Gastrocnemius medialis (tissue), 4 donors: Measurements from ENCODE around the gene FBXW7. TPM values are rescaled to one million over a fixed set of nuclear protein-coding genes. Genes with fewer than 3 reads are reported as not detected.
"Not testable (repeated sequence)": the region's sequence is repeated elsewhere in the genome, so short reads cannot be mapped to it uniquely, and the experiment has no call there.

Experiments
- ATAC-seq, 2 donors: fragments of 150-250 bp; one replicate each; pipeline ENCODE4 v1.9.1; 2016
- DNase-seq, 2 donors: peaks; one replicate each; pipeline ENCODE4 v3.0.0-alpha.2; 2019
- H3K27ac ChIP-seq, 4 donors: fragments of 200-600 bp; sonication (generic); 1 replicate in 1 of 4; 2 replicates in 3 of 4; pipeline ENCODE4 v1.5.1; 2016 to 2018; ENCODE audit warnings: mild to moderate bottlenecking in 2 of 4, moderate library complexity in 1 of 4
- H3K27me3 ChIP-seq, 3 donors: fragments of 200-600 bp; sonication (generic) in 2 of 3; 1 replicate in 1 of 3; 2 replicates in 2 of 3; pipeline versions ENCODE4 v1.5.1 to v1.6.0; 2016 to 2019; ENCODE audit warnings: mild to moderate bottlenecking in 1 of 3, moderate library complexity in 1 of 3
- H3K36me3 ChIP-seq, 2 donors: fragments of 200-600 bp; sonication (generic) in 1 of 2; one replicate each; pipeline ENCODE4 v1.5.1; 2017 to 2018
- H3K4me1 ChIP-seq, 2 donors: fragments of 200-600 bp; sonication (generic) in 1 of 2; one replicate each; pipeline ENCODE4 v1.5.1; 2016 to 2017; ENCODE audit warnings: mild to moderate bottlenecking in 2 of 2
- H3K4me3 ChIP-seq, 4 donors: fragments of 200-600 bp; sonication (generic) in 3 of 4; 1 replicate in 1 of 4; 2 replicates in 3 of 4; pipeline ENCODE4 v1.5.1; 2016 to 2019; ENCODE audit warnings: mild to moderate bottlenecking in 2 of 4
- H3K9me3 ChIP-seq, 3 donors: fragments of 200-600 bp; sonication (generic) in 2 of 3; 1 replicate in 1 of 3; 2 replicates in 2 of 3; pipeline ENCODE4 v1.5.1; 2016 to 2019
- CTCF ChIP-seq, 5 experiments: fragments of 450-650 bp in 3 of 5; fragments of 200-600 bp in 2 of 5; sonication (generic) in 2 of 5; IDR thresholded peaks in 4 of 5; conservative IDR thresholded peaks in 1 of 5; 1 replicate in 4 of 5; 2 replicates in 1 of 5; pipeline ENCODE4 v1.5.1; 2016 to 2019; ENCODE audit warnings: antibody characterized with exemption in 5 of 5, mild to moderate bottlenecking in 3 of 5, moderate library complexity in 3 of 5
- POLR2A ChIP-seq, 2 donors: fragments of 450-650 bp; IDR thresholded peaks; one replicate each; pipeline ENCODE4 v1.6.1; 2017; ENCODE audit warnings: antibody characterized with exemption in 2 of 2, mild to moderate bottlenecking in 2 of 2, moderate library complexity in 2 of 2
- in situ Hi-C, 4 donors: fragments of 200-750 bp; cut with MboI; loops; one replicate each; pipeline versions ENCODE4 v1.15.0 to v1.8.0; 2017; ENCODE audit warnings: low sequenced_read_pairs in 4 of 4
- intact Hi-C: fragments of 100-400 bp; cut with DNase I; formaldehyde crosslinking; loops from one replicate; pipeline ENCODE4 v1.15.1; 2023; ENCODE audit warnings: low total_unique reads
- total RNA-seq, 4 donors: library from RNA; depleted of rRNA; stranded (reverse); fragments of >200 nt; gene quantifications; one replicate each; pipeline versions ENCODE4 v1.1.0 to v1.2.3, GENCODE V29; 2016

The FBXW7 gene
- total RNA-seq, 4 donors from 2014 or later = 23.5 to 40.8 (median 28.8) TPM

GRCh38 chr4:152556283-152556682 lies 20.4 kb upstream of the FBXW7 start:
- TF ChIP-seq CTCF (IDR thresholded peaks at IDR 0.05 in 4 of 5, conservative IDR thresholded peaks at IDR 0.05 in 1 of 5) (no peak), POLR2A (IDR thresholded peaks at IDR 0.05) (no peak)
- no peak for ATAC-seq
- Histone ChIP-seq H3K9me3 (no peaks in the 10 kb centered on the region), H3K27ac (no peak overlapping the region), H3K4me3 (no peak overlapping the region), H3K4me1 (no peaks in the 10 kb centered on the region), H3K27me3 (no peaks in the 10 kb centered on the region), H3K36me3 (no peaks in the 10 kb centered on the region)
- intact Hi-C loops = no loop called here
- in situ Hi-C loops = no loop called here
- DNase-seq = no peak

GRCh38 chr4:152554742-152555141 lies 18.9 kb upstream of the FBXW7 start:
- Histone ChIP-seq H3K4me3 (no peak overlapping the region), H3K4me1 (no peaks in the 10 kb centered on the region), H3K27me3 (no peaks in the 10 kb centered on the region), H3K36me3 (no peaks in the 10 kb centered on the region), H3K9me3 (no peaks in the 10 kb centered on the region), H3K27ac (no peak overlapping the region)
- in situ Hi-C loops (no loop called here), intact Hi-C loops (no loop called here)
- DNase-seq = no peak
- TF ChIP-seq POLR2A (IDR thresholded peaks at IDR 0.05) (no peak), CTCF (IDR thresholded peaks at IDR 0.05 in 4 of 5, conservative IDR thresholded peaks at IDR 0.05 in 1 of 5) (no peak)
- ATAC-seq = no peak

GRCh38 chr4:152550687-152551086 lies 14.8 kb upstream of the FBXW7 start:
- ATAC-seq, H3K4me1 ChIP-seq, H3K36me3 ChIP-seq, H3K27me3 ChIP-seq, H3K9me3 ChIP-seq, in situ Hi-C loops, H3K27ac ChIP-seq, intact Hi-C loops, DNase-seq, H3K4me3 ChIP-seq: not testable (repeated sequence)

DNA sequence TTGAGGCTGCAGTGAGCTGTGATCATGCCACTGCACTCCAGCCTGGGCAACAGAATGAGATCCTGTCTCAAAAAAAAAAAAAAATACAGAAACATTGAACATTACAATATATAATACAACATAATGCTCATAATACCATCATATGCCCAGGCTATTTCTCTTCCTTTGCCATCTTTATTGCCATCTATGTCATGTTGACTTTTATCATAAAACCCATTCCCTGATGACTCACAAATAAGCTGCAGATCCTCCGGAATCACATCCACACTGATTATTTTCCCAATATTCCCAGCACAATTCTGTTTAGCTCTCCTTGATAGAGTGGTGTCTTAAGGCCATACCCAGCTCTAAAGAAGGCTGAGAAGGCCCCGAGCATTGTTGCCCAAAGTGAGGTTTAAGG lies 9.2 kb upstream of the FBXW7 start:
- intact Hi-C loops (no loop called here), in situ Hi-C loops (no loop called here)
- Histone ChIP-seq H3K36me3 (peaks cover 0 to under 1% of the 10 kb centered on the region in 2 donors), H3K27ac (no peak overlapping the region), H3K4me3 (no peak overlapping the region), H3K4me1 (no peaks in the 10 kb centered on the region), H3K27me3 (no peaks in the 10 kb centered on the region), H3K9me3 (no peaks in the 10 kb centered on the region)
- TF ChIP-seq CTCF (IDR thresholded peaks at IDR 0.05 in 4 of 5, conservative IDR thresholded peaks at IDR 0.05 in 1 of 5) (no peak), POLR2A (IDR thresholded peaks at IDR 0.05) (no peak)
- ATAC-seq = no peak
- DNase-seq = no peak

- intact Hi-C loops, H3K36me3 ChIP-seq, H3K4me1 ChIP-seq, H3K4me3 ChIP-seq, DNase-seq, H3K27me3 ChIP-seq, ATAC-seq, H3K9me3 ChIP-seq, H3K27ac ChIP-seq, in situ Hi-C loops: not testable (repeated sequence)
These were observed 8.6 kb upstream of the FBXW7 start for GRCh38 chr4:152544533-152544932.

DNA sequence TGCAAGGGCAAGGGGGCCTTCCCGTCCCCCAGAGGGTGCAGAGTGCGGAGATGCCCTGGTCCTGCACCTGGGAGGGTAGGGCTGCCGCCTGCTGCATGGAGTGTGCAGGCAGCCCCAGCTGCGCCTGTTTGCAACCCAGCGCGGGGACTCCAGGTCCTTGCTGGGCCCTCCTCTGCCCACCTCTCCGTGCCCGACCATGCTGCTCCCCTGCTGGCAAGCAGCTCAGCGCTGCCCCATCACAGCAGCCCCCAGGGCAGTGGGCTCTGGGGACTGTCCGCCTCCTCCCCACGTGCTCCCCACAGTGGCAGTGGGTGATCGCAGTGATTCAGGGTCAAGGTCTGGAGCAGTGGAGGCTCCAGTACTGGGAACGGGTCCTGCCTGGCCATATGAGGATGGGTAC lies 5.0 kb upstream of the FBXW7 start:
- DNase-seq = no peak
- intact Hi-C loops (no loop called here), in situ Hi-C loops (no loop called here)
- H3K36me3 ChIP-seq = peaks cover 0 to 10% of the 10 kb centered on the region in 2 donors
- TF ChIP-seq CTCF (IDR thresholded peaks at IDR 0.05 in 4 of 5, conservative IDR thresholded peaks at IDR 0.05 in 1 of 5) (no peak), POLR2A (IDR thresholded peaks at IDR 0.05) (no peak)
- H3K9me3 ChIP-seq = no peaks in the 10 kb centered on the region
- no peak overlapping the region for H3K27ac ChIP-seq
- H3K4me3 ChIP-seq = no peak overlapping the region
- peaks cover 17 to 18% of the 10 kb centered on the region in 2 donors for H3K4me1 ChIP-seq
- no peaks in the 10 kb centered on the region for H3K27me3 ChIP-seq
- no peak for ATAC-seq
